KG1 (cell line): Measurements from ENCODE around the gene TLCD3A.
"Not testable (repeated sequence)": the region's sequence is repeated elsewhere in the genome, so short reads cannot be mapped to it uniquely, and the experiment has no call there.

Experiments
- DNase-seq: peaks from one replicate; lab custom pipeline; 2025; lab: John Stamatoyannopoulos, UW

TLCD3A gene

DNA sequence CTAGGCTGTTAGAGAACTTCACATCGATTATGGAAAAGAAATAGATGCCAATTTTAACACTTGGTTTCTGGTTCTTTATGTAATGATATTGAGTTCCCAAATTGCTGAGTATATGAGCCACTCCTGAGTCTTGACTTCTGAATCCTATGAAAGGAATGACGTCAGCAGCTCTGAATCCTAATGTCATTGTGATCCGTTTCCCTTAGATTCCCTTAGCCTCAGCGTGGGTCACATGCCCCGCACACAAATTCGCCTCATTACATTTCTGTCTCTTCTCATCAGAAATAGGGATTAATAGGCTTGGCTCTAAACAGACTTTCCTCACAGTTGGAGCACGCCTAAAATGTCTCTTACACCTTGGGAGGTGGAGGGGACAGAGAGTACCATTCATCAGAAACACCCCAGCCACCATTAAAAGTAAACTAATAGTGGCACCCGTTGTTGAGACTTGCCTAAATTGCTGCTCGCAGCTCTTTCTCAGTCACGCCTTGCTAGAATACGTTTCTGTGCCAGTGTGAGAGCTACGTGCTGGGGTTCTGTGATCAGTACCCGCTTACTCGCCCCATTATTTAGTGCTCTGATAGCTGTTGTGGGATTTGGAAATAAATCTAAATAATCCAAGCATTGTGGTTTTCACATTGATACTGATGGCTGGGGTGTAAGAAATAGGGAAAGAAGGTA is 56.9 kb downstream of the TLCD3A start:
- DNase-seq = no peak

DNA sequence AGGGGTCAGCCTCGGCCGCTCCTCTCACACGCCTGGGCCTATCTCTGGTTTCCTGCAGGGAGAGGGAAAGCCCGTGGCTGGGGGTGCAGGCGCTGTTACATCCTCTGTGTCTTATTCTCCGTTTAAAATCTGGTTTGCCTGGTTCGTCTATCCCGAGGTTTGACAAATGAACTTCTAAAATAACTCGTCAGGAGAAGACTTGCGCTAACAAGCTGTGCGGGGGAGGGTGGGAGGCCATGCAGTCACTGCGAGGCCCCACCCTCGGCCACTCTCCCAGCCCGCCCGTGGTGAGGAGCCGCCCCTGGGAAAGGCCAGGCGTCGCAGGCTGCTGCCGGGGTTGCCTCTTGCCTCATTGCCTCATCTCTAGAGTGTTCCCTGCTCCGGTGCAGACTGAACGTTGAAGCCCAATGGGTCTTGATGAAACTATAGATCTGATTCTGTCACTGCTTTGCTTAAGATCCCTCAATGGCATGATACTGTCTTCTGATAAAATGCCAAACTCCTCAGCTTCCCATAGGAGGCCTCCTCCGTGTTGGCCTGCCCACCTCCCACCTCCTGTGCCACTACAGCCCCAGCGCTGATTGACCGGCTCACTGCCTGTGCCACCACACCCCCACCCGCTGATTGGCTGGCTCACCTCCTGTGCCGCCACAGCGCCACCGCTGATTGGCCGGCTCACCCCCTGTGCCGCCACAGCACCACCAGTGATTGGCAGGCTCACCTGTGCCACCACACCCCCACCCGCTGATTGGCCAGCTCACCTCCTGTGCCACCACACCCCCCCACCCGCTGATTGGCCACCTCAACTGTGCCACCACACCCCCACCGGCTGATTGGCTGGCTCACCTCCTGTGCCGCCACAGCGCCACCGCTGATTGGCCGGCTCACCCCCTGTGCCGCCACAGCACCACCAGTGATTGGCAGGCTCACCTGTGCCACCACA is 57.8 kb downstream of the TLCD3A start:
- DNase-seq = not testable (repeated sequence)

DNA sequence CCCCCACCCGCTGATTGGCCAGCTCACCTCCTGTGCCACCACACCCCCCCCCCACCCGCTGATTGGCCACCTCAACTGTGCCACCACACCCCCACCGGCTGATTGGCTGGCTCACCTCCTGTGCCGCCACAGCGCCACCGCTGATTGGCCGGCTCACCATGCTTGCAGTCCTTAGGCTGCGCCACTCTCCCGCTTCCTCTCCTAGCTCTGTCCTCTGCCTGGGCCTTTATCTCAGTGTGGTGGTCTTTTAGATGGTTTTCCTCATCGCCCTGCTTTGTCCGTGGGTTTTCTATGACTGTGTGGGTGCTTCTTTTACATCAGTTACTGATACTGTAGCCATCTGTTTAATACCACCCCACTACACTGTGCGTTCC is 58.5 kb downstream of the TLCD3A start:
- not testable (repeated sequence) for DNase-seq

DNA sequence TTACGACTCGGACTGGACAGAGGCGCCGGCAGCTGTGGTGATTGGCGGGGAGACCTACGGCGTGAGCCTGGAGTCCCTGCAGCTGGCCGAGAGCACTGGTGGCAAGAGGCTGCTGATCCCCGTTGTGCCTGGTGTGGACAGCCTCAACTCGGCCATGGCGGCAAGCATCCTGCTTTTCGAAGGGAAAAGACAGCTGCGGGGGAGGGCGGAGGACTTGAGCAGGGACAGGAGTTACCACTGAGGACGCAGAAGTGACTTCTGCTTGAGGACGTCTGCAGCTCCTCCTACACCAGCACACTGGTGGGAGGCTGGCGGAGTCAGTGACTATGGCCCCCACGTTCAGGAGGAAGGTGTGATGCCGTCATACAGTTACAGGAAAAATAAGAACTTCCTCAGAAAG is 59.4 kb downstream of the TLCD3A start:
- no peak for DNase-seq

DNA sequence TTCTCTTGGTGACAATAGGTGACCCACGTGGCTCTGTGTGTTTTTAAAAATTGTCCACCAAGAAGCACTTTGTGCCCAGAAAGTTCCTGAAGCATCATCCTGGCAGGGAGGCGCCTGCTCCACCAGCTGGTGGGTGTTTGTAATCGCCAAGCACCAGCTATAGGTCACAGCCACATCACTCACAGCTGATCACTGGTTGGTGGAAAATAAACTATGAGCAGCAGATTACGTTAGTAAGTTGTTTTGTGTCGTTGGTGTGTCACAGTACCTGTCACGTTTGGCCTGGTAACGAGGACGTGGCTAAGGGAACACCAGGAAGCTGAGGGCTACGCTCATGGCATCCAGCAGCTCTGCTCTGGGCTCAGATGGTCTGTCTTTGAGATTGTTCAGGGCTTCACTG is 59.9 kb downstream of the TLCD3A start:
- no peak for DNase-seq
